GM04503 (cell line): ENCODE data around the gene NOL3.
A peak's percentile ranks its signal among the peaks of the same experiment; 100 is the strongest.
"Not testable (repeated sequence)": the region's sequence is repeated elsewhere in the genome, so short reads cannot be mapped to it uniquely, and the experiment has no call there.

Experiments used
- DNase-seq: peaks from one replicate; pipeline ENCODE4 v3.0.0-alpha.2; 2012; ENCODE audit warnings: low read depth

Gene NOL3

DNA sequence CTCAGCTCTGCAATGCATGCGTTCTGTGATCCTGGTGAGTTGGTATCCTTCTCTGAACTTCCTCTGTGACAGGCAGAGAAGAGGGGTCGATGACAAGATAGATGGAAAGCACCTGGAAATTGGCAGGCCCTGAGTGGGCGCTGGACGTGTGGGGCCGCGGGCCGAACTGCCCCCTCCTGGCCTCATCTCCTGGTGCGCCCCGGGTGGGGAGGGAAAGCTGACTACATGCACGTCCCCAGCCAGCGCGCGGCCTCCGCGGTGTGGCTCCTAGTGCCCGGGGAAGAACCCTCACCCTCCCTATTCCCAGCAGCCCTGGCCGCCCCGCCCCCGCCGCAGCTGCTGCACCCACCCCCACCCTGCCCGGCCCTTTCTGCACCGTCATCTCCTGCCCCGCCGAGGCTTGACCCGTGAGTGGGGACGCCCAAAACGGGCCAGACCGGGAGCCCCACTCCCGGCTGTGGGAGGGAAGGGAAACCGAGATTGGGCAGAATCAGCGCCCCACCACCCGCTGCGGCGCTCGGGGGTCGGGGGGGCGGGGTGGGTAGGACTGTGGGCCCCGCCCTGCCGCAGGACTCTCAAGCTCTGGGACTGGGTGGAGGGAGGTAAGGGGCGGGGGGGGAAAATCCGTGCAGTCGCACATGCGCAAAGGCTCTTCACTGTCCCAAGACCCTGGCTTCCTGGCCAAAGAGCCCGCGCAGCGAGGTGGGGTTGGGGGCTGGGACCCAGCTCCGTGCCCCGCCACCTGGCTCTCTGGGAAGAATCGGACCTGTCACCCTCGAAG, at the start of gene NOL3:
TSS of gene NOL3 (plus strand) at position 371 of the 781 bp plus-strand sequence.
- no peak for DNase-seq

DNA sequence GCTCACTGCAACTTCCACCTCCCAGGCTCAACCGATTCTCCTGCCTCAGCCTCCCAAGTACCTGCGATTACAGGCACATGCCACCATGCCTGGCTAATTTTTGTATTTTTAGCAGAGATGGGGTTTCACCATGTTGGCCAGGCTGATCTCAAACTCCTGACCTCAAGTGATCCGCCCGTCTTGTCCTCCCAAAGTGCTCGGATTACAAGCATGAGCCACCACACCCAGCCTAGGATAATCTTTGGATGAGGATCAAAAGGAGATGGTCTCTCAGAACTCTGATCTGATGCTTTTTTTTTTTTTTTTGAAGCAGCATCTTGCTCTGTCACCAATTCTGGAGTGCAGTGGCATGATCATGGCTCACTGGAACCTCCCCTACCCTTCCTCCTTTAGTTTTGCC, 47.5 kb upstream of the NOL3 start:
- not testable (repeated sequence) for DNase-seq

DNA sequence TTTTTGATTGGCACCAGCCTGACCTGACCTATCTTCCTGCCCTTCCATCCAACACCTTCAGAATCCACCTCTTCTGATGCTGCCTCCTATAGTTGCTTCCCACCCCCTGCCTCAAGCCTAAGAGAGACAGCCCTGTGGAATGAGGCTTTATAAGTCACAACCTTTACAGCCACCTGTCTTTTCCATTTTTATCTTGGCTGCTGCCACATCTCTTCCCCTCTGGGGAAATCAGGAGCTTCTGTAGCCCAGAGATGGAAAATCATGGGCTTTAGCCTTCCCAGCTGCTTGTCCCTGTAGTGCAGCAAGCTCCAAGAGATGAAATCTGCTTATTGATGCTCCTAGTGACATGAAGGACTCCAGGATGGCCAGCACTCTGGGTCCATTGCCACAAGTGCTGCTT, 41.9 kb upstream of the NOL3 start:
- no peak for DNase-seq

DNA sequence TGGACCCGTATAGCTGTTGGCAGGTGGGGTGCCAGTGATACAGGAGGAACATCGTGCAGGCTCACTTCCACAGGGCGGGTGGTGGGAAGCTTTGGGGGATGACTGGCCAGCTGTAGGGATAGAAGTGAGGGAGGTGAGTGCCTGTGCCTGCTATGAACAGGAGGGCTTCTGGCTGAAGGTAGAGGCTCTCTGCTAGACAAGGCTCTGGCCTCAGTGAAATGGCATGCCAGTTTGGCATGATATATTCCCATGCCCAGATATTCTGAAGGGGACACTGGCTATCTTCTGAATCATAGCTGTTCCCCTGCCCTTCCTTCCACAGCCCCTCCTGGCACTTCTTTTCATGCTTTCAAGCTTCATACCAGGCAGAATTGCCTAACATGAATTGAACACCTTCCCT, 41.5 kb upstream of the NOL3 start:
- DNase-seq = no peak

DNA sequence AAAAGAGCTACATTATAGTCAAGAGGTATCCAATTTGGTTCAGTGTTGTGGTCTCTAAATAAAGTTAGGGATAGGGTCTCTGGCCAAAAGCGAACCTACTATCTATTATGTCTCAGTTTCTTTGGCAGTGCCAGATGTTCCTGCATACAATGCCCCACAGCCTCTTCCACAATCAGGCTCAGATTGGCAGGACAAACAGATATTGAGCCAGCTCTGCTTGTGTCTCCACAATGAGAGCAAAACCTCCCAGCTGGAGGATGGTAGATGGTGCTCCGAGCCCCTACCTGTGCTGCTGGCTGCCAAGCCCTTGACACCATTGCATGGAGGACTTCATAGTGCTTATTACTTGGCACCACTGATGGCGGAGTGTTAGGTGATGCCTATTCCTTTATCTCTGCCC, 40.9 kb upstream of the NOL3 start:
- DNase-seq = no peak

DNA sequence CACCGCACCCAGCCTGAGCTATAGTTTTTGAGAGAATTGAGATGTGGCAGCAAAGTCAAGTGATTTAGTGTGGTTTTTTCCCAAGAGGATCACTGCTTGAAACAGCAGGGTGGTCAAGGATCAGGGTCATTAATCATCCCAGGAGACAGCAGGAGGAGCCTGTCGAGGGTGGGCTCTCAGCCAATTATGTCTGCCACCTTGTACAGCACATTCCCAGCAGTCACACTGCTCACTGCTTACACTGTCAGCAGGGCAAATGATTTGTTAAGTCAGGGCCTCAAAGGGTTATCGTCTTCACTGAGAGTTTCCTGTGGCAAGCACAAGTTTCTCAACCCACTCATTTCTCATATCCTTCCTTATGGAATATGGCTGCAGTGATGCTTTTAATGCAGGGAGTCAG, 32.7 kb upstream of the NOL3 start:
- no peak for DNase-seq

DNA sequence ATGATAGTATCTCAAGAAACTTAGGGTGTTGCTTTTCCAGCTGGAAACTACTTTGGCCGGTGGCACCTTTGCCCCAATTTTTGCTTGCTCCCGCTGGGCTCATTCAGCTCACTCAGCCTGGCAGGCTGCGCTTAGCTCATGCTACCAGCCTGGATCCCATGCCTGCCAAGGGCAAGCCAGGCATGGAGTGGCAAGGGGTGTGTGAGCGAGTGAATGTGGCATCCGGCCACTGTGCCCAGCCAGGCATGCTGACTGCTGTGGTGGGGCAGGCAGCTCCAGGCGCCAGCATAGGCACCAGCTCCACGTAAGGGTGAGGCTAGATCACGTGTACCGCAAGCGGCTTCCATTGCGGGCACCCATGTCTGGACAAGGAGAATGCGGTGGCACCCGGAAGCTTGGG, 28.9 kb upstream of the NOL3 start:
- DNase-seq = no peak

DNA sequence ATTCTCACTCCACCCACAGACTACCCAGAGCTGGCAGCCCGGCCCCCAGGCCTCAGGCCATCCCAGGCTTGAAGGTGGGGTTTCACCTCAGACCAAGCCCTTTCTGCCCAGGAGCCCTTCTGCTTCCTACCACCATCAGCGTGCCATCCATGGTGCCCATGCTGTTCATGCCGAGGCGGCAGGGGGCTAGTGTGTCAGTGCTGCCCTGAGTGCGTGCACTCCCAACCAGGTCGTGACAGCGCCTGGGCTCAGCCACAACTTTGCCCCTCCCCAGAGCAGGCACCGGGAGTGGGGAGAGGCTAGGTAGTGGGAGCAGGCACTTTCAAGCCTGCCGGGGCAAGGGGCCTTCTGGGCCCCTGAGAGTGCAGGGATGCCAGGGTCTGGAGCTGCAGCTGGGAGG, 28.0 kb upstream of the NOL3 start:
- no peak for DNase-seq

DNA sequence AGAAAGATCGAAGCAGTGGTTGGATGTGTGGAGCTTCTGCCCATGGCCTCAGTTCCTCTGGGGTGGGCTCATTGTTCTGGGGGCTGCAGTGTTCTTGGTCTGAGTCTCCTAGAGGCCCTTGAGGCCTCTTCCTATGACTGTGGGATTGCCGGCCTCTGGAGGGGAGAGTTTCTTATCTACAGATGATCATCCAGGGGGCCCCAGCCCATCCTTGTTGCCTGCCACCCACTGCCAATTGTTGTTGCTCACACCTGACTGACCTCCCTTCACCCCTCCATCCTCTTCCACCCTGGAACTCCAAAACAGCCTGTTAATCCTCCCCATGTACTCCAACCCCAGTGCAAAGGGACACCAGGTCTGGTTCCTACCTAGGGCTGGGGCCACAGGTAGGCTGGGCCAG, 25.4 kb upstream of the NOL3 start:
- no peak for DNase-seq

DNA sequence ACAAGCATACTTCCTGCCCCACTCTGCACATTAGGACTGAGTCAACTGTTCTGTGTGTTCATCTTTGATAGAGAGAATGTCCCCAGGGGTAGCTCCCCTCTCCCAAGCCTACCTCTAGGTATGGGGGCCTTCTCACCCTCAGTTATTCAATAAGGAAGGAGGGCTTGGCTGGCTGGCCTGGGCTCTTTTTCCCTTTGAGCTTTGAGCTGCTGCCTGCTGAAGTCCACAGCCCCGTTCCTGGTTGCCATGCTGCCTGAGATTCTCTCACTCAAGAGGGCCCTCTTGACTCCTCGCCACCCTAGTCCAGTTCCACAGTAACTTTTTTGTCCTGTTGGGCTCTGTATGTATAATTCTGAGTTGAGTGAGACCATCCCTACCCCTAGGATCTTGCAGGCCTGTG, 24.6 kb upstream of the NOL3 start:
- no peak for DNase-seq

DNA sequence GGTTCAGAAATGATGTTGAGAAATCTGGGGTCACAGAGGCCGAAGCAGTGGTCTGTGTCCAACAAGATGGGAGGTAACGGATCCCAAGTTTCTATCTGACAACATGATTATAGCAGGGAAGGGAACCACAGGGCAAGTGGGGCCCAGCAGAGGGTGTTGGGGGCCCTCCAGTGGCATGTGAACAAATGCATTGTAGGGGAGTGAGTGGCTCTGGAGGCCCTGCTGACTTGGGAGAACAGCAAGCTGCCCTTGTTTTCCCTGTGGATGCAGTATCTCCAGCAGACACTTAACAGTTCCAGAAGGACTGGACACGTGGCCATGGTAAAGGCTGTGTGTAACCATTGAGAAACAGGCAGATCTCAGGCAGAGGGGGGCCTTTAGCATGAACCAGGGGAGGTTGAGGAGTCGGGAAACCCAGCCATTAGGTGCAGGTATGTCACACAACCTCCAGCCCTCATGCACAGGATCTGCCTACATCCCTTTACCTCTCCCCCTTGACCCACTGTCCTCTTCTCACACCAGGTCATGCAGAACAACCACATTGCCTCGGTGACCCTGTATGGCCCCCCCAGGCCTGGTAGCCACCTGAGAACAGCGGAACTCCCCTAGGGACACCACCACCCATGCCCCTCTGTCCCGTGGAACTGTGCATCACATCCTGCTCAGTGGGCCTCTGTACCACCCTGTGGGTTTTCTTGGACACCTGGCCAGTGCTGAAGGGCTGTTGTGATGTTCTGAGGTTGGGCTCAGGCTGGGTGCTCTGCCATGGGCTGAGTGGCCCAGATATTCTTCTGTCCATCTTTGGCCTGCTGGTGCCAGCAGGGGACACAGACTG, 23.6 kb upstream of the NOL3 start:
- DNase-seq = no peak

DNA sequence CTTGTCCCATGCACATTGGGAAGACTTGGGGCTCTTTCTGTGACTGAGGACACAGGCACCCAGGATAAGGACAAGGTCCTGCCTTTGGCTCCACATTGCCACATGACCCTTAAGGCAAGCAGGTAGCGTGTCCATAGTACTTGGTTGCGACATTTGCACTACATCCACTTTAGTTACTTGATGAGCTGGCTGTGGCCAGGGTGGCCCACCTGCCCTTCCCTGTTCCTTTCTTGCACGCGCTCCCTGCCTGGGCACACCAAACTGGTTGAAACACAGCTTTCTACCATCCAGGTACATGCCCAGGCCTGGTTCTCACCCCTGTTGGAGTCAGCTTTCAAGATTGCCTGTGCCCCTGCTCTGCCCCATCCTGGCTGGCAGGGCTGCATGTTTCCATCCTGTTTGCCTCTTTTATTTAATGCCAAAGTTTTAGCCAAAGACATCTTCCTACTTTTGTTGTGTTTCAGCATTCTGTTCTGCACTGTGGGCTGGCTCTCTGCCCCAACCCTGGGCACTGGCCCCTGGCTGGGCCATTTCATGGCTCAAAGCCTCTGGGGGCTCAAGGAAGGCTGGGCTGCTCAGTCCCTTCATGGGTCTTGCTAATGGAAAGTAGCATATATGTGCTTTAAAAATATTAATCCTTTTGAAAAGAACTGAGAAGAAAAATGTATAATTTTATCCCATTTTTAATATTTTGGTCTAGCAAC, 22.7 kb upstream of the NOL3 start:
- no peak for DNase-seq

DNA sequence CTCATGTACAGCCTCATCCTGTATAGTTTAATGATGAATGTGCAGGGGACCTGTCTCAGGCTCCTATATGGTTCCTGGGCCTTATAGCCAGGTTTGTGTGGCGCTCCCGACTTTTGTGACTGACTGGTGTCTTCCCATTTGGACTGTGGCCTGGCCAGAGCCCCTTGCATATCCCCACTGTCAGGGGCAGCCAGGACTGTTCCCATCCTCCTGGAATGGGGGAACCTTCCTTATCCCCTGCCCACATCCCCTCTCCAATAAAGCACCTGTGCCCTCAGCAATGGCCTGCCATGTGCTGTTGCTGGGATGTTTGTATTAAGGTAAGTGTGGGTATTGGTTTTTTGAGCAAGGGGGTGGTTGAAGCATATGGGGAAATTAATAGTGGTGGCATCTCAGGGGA, 22.1 kb upstream of the NOL3 start:
- DNase-seq = no peak

DNA sequence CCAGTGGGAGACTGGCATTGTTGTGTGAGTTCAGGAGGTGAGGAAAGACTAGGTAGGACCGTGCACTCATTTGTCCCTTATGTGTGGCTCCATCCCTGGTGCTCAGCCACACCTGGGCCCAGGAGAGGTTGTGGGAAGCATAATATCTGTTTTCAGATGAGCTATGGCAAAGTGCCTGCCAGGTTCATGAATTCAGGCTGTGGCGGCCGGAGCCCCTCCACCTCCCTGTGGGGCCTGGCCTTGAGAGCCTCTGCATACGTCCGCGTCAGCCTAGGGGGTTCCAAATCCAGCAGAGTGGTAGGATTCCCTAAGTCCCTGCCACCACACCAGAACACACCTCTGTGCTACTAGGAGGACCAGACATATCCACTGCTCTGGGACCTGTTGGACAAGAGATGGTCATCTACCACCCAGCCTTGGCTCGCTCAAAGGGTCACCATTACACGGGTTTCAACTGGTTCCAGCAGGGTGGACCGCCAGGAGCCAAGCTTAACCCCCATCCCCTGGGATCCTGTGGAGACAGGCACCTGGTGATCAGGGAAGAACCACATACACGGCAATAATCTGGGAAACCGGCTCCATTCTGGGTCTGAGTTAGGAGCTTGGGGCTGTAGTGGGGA, 21.6 kb upstream of the NOL3 start:
- DNase-seq = no peak

DNA sequence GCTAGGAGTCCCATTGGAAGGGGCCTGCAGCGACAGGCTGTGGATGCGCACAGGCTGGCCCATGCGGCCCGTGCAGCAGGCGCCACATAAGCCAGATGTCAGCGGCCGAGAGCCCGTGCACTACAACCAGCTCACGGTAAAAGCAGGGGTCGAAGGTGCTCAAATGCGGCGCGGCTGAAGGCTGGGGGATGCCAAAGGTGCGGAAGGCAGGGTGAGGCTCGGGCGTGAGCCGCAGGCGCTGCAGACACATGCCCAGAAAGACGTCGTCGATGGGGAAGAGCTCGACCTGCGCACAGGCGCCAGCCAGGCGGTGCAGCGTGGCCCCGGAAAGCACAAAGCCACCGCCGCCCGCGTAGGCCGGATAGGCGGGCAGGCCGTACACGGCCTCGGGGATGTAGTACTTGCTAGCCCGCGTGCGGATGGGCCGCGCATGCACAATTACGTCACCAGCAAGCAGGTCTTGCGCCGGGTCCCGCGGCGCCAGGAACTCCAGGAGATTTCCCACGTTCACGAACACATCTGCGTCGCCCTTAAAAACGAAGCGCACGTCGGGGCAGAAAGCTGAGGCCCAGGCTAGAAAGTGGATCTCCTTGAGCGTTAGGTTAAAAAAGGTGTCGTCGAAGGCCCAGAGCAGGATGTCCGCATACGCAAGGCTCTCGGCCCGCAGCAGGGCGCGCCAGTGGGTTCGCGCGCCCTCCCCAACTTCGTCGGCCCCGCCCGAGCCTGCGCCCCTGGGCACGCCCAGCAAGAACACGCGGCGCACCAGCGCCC, 20.9 kb upstream of the NOL3 start:
- DNase-seq = no peak

DNA sequence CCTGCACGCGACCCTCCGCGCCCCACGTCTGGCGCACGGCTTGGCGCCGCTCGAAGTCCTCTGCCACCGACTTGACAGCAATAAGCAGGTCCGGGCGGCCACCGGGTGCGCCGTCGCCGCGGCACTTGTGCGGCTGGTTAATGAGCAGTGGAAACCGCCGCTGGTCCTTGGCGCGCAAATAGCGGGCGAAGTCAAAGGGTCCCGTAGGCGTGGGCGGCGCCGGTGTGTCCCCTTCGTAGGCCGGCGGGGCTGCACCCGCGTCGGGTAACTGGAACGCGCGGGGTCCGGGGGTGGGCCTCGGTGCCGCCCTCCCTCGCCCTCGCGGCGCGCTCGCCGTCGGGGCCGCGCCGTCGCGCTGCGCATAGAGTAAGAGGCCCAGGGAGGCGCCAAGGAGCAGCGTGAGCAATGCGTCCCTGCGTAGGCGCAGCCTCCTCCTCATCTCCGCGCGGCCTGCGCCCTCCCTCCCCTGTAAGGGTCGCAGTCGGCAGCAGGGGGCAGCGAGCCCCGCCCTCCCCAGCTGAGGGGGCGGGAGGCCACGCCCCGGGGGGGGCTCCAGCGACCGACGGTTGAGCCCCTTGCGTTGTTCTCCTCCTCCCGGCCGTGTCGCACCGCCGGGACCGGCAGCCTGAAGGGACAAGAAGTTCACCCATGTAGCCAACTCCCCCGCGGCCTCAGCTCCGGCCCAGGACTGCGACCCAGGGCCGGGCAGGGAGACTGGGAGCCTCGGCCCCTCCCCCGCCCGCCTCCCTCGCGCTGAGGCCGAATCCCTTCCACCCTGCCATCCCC, 20.1 kb upstream of the NOL3 start:
- DNase-seq = no peak

DNA sequence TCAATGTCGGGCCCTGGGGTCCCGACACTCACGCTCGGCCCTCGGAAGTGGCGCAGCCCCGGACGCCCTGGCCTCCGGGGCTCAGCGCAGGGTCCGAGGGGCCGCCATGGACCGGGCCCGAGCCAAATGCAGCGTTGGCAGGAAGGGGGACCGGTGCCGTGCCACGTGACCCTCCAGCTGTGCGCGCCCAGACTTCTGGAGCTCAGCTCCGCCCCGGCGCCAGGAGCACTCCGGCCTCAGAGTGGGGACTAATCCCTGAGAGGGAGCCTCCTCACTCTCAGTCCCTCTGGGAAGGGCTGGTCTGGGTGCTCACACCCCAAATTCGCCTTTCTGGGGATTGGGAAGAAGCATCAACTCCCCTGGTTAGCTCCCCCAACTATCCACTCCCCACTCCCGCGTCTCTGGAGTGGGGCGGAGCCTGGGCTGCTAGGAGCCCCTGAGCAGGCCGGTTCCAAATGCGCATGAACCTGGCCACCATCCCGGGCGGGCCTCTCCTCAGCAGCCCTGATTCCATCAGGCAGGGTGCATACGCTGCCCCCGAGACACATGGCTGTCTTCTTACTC, 19.4 kb upstream of the NOL3 start, which contains the start of gene B3GNT9:
TSS of gene B3GNT9 (minus strand) at position 166 of the 564 bp plus-strand sequence. CDS start 513 bp downstream, outside the sequence.
- DNase-seq = peak; percentile 51

DNA sequence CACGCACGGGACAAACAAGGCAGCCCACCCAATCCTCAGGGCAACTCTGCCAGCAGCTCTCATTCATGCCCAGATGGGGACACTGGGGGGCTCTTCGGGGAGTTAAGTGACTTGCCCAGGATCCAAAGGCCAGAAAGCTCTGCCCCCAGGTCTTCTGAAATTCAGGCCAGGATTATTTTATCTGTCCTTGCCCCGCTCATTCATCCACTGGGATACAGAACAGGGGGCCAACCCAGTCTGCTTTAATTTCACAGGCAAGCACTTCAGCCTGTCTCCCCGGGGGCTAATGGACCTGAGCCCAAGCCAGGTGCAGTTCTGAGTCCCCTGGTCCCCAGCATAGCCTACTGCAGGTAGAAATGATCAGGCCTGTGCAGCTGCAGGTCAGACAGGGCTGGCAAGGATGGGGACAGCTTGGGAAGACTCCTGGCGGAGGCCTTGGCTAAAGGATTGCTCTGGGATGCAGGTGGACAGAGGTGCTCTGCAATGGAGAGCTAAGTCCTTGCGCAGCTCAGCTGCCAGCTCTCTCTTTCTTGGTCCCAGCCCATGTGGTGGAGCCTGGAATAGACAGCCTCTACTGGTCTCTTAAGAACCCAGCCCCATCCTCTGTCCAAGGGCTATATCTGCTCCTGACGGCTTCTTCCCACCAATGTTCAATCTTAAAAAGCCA, 18.8 kb upstream of the NOL3 start:
- no peak for DNase-seq

DNA sequence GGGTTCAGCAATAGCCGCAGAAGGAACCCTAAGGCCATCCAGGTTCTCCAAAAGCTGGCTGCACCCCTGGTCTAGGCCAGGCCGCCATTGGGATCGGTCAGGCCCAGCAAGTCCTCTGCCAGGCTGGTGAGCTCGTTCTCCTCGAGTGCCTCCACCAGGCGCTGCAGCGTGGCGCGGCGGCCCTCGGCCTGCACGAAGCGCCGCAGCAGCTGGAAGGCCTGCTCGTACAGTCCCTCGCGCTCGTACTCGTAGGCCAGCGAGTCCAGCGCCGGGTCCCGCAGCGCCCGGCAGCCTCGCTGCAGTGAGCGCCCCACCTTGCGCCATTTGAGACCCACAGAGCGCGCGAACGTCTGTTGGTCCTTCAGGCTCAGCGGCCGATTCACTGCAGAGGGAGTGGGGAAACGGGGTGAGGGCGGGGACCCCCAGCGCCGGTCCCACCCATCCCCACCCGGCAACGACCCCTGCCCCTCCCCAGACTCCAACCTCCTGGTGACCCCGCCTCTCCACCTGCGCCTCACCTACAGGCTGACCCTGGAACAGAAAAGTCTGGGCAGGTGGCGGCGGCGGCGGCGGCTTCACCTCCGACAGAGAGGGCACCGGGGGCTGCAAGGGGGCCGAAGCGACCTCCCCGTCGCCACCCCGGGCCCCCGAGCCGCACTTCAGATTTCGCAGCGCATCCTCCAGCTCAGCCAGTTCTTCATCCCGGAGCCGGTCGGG, 15.6 kb upstream of the NOL3 start:
- DNase-seq = no peak
